HFF-Myc (cell line): Measurements from ENCODE around the gene PLB1.

ENCODE experiments used
- DNase-seq: peaks from one replicate; pipeline ENCODE4 v3.0.0-alpha.2; 2011; ENCODE audit warnings: low read depth; ENCODE audit errors: extremely low read depth
- H3K4me3 ChIP-seq: replicated peaks from 2 replicates; pipeline ENCODE4 v1.5.1; 2011; ENCODE audit warnings: low read depth, mild to moderate bottlenecking, control low read depth, low read length
- TF ChIP-seq, protein P1 (sequence below): IDR thresholded peaks from 2 replicates; pipeline ENCODE4 v1.5.1; 2012; ENCODE audit warnings: mild to moderate bottlenecking, low read depth, low read length, control low read depth; ENCODE audit errors: missing control alignments

Gene PLB1

GRCh38 chr2:28516430-28516829, 20.6 kb downstream of the PLB1 start:
- TF ChIP-seq, protein P1, sequence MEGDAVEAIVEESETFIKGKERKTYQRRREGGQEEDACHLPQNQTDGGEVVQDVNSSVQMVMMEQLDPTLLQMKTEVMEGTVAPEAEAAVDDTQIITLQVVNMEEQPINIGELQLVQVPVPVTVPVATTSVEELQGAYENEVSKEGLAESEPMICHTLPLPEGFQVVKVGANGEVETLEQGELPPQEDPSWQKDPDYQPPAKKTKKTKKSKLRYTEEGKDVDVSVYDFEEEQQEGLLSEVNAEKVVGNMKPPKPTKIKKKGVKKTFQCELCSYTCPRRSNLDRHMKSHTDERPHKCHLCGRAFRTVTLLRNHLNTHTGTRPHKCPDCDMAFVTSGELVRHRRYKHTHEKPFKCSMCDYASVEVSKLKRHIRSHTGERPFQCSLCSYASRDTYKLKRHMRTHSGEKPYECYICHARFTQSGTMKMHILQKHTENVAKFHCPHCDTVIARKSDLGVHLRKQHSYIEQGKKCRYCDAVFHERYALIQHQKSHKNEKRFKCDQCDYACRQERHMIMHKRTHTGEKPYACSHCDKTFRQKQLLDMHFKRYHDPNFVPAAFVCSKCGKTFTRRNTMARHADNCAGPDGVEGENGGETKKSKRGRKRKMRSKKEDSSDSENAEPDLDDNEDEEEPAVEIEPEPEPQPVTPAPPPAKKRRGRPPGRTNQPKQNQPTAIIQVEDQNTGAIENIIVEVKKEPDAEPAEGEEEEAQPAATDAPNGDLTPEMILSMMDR: no peak
- no peak for DNase-seq
- no peak overlapping the region for H3K4me3 ChIP-seq

GRCh38 chr2:28516950-28517349, 21.1 kb downstream of the PLB1 start:
- no peak for DNase-seq
- TF ChIP-seq, protein P1: no peak
- no peak overlapping the region for H3K4me3 ChIP-seq

GRCh38 chr2:28521663-28522062, 25.8 kb downstream of the PLB1 start:
- H3K4me3 ChIP-seq: no peak overlapping the region
- DNase-seq: no peak
- TF ChIP-seq, protein P1: no peak

DNA sequence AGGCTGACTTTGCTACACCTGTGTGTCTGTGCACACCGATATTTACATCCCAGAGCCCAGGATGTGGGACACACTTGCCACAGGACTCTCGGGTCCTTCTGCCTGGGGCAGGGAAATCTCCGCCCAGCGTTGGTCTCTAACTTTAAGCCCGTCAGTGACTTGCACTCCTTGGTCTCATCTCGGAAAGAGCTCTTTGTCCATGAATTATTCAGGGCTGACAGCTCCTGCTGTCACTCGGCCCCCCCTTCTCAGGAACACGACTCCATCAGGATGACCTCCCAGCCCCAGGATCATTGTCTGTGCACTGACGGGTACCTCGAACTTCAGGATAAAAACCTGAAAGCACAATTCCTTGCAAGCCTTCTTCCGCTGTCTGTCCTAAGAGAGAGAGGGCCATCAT, 26.6 kb downstream of the PLB1 start:
- TF ChIP-seq, protein P1: no peak
- DNase-seq: no peak

GRCh38 chr2:28523902-28524301, 28.0 kb downstream of the PLB1 start:
- DNase-seq: no peak
- no peak overlapping the region for H3K4me3 ChIP-seq
- TF ChIP-seq, protein P1: no peak

More for the DNA sequence above, 26.6 kb downstream of the PLB1 start:
- no peak overlapping the region for H3K4me3 ChIP-seq

GRCh38 chr2:28525481-28525880, 29.6 kb downstream of the PLB1 start:
- H3K4me3 ChIP-seq: no peak overlapping the region

GRCh38 chr2:28526527-28527132, 30.8 kb downstream of the PLB1 start:
- no peak overlapping the region for H3K4me3 ChIP-seq
- no peak for DNase-seq
- TF ChIP-seq, protein P1: no peak

More at GRCh38 chr2:28525481-28525880, 29.6 kb downstream of the PLB1 start:
- DNase-seq: no peak
- TF ChIP-seq, protein P1: no peak
